Endothelial cell of umbilical vein (primary cell): ENCODE data around the gene GAL3ST1. TPM values are rescaled to one million over a fixed set of nuclear protein-coding genes. Genes with fewer than 3 reads are reported as not detected.

Experiments
- BruUV-seq: library from RNA; stranded (reverse); fragments of 400-500 nt; replicated peaks from 2 replicates; lab custom pipeline; 2021; lab: Mats Ljungman, UMichigan
- CTCF ChIA-PET: fragments of 300-600, 350-600 bp; sonication (Branson Sonifier 250); formaldehyde crosslinking; loops from one replicate; lab custom pipeline; 2021; ENCODE audit warnings: antibody characterized with exemption, inconsistent platforms; lab: Charles Lee
- POLR2A ChIA-PET: fragments of 300-600, 350-600 bp; sonication (Branson Sonifier 250); formaldehyde crosslinking; loops from one replicate; lab custom pipeline; 2021; ENCODE audit warnings: antibody characterized with exemption, inconsistent platforms; lab: Charles Lee
- DNase-seq: peaks from one replicate; pipeline ENCODE4 v3.0.0-alpha.2; 2011; ENCODE audit warnings: low read depth, low spot score
- FAIRE-seq: peaks from 2 replicates; lab custom pipeline; 2011; peaks lifted over from hg19 to GRCh38; lab: Jason Lieb, UNC
- H2AFZ ChIP-seq: 2 replicates; pipeline ENCODE4 v1.6.0; 2012; ENCODE audit warnings: low read depth, low read length, control low read depth, inconsistent platforms
- H3K27ac ChIP-seq: 2 replicates; pipeline ENCODE4 v1.5.1; 2011; ENCODE audit warnings: low read depth, mild to moderate bottlenecking, control low read depth, low read length, moderate library complexity; ENCODE audit not compliant: insufficient read depth
- H3K27me3 ChIP-seq, 2 experiments: 2 replicates each; pipeline versions ENCODE4 v1.6.0 to v1.6.1; 2011; ENCODE audit warnings: low read length in 2 of 2, mixed read lengths in 1 of 2; ENCODE audit not compliant: control insufficient read depth in 2 of 2, insufficient read depth in 2 of 2
- H3K36me3 ChIP-seq, 2 experiments: 2 replicates in 1 of 2; 3 replicates in 1 of 2; pipeline ENCODE4 v1.5.1; 2011; ENCODE audit warnings: low read length in 2 of 2, mild to moderate bottlenecking in 1 of 2, moderate library complexity in 1 of 2; ENCODE audit not compliant: control insufficient read depth in 2 of 2, insufficient read depth in 2 of 2; ENCODE audit errors: extremely low read depth in 1 of 2
- H3K4me1 ChIP-seq: 3 replicates; pipeline ENCODE4 v1.5.1; 2011; ENCODE audit warnings: mild to moderate bottlenecking, low read length; ENCODE audit not compliant: control insufficient read depth, insufficient read depth; ENCODE audit errors: extremely low read depth
- H3K4me2 ChIP-seq: 2 replicates; pipeline ENCODE4 v1.6.1; 2011; ENCODE audit warnings: low read length, control low read depth, mixed read lengths; ENCODE audit not compliant: insufficient read depth
- H3K4me3 ChIP-seq, 3 experiments: fragments of 200-600 bp in 1 of 3; sonication (generic), shearing (Covaris generic) in 1 of 3; replicated peaks in 1 of 3; 2 replicates each; pipeline ENCODE4 v1.5.1; 2011 to 2016; ENCODE audit warnings: control low read depth in 3 of 3, low read length in 3 of 3, mild to moderate bottlenecking in 2 of 3, inconsistent platforms in 1 of 3, low read depth in 1 of 3, moderate library complexity in 1 of 3; ENCODE audit not compliant: insufficient read depth in 1 of 3
- H3K79me2 ChIP-seq: 2 replicates; pipeline ENCODE4 v1.6.0; 2012; ENCODE audit warnings: low read length, inconsistent platforms; ENCODE audit not compliant: control insufficient read depth, insufficient read depth
- H3K9ac ChIP-seq: replicated peaks from 2 replicates; pipeline ENCODE3; 2011; ENCODE audit warnings: low read length, control low read depth; ENCODE audit not compliant: insufficient read depth; ENCODE audit errors: extremely low read depth
- H3K9me1 ChIP-seq: replicated peaks from 3 replicates; pipeline ENCODE4 v1.6.0; 2011; ENCODE audit warnings: mild to moderate bottlenecking, low read length; ENCODE audit not compliant: control insufficient read depth, insufficient read depth; ENCODE audit errors: extremely low read depth
- H3K9me3 ChIP-seq: replicated peaks from 2 replicates; pipeline ENCODE4 v1.5.1; 2012; ENCODE audit warnings: low read length, inconsistent platforms; ENCODE audit not compliant: control insufficient read depth, insufficient read depth
- H4K20me1 ChIP-seq: replicated peaks from 2 replicates; pipeline ENCODE3; 2011; ENCODE audit warnings: mild to moderate bottlenecking, low read length; ENCODE audit not compliant: control insufficient read depth, insufficient read depth; ENCODE audit errors: extremely low read depth
- EZH2 ChIP-seq: IDR thresholded peaks from 2 replicates; pipeline ENCODE4 v1.6.1; 2012; ENCODE audit warnings: borderline replicate concordance, low read depth, mild to moderate bottlenecking, moderate library complexity, low read length, inconsistent platforms; ENCODE audit not compliant: severe bottlenecking
- FOS ChIP-seq: IDR thresholded peaks from 2 replicates; pipeline ENCODE4 v1.6.1; 2011; ENCODE audit warnings: mild to moderate bottlenecking, low read length, moderate library complexity, borderline replicate concordance; ENCODE audit not compliant: insufficient read depth
- GATA2 ChIP-seq: IDR thresholded peaks from 2 replicates; pipeline ENCODE4 v1.7.0; 2011; ENCODE audit warnings: low read depth, mild to moderate bottlenecking, moderate library complexity, mixed read lengths, low read length; ENCODE audit not compliant: insufficient read length, insufficient read depth
- JUN ChIP-seq: IDR thresholded peaks from 2 replicates; pipeline ENCODE4 v1.6.1; 2011; ENCODE audit warnings: borderline replicate concordance, low read depth; ENCODE audit not compliant: insufficient read length, insufficient read depth
- MYC ChIP-seq: IDR thresholded peaks from one replicate; pipeline ENCODE4 v1.6.1; 2011; ENCODE audit warnings: mild to moderate bottlenecking, low read depth, low read length
- POLR2A ChIP-seq: IDR thresholded peaks from 2 replicates; pipeline ENCODE4 v1.6.1; 2012; ENCODE audit warnings: low read depth, mild to moderate bottlenecking, control low read depth, low read length
- POLR2AphosphoS5 ChIP-seq: IDR thresholded peaks from 2 replicates; pipeline ENCODE4 v1.6.1; 2012; ENCODE audit warnings: low read depth, mild to moderate bottlenecking, control low read depth, low read length, moderate library complexity; ENCODE audit not compliant: insufficient read depth
- dilution Hi-C: fragments of 300-500 bp; cut with MboI; formaldehyde crosslinking; loops from one replicate; pipeline ENCODE4 v1.15.0; 2019; ENCODE audit warnings: low sequenced_read_pairs; ENCODE audit not compliant: extremely low pct_ligation_motif_present
- intact Hi-C: fragments of 100-400 bp; cut with micrococcal nuclease; formaldehyde crosslinking; loops from one replicate; pipeline ENCODE4 v1.10.0; 2022
- polyA plus RNA-seq, 4 experiments: library from polyadenylated mRNA; depleted of rRNA in 3 of 4; stranded (reverse) in 3 of 4; unstranded in 1 of 4; fragments of >200 nt; gene quantifications; 2 replicates each; pipeline versions ENCODE4 v1.2.1 to v1.2.3, GENCODE V29; 2011 to 2012; ENCODE audit warnings: missing spikeins in 1 of 4
- total RNA-seq: library from RNA; stranded (reverse); gene quantifications from 2 replicates; pipeline ENCODE4 v1.2.3, GENCODE V29; 2021
- TF ChIP-seq, protein P1 (sequence below), 2 donors: IDR thresholded peaks; 1 replicate in 1 of 2; 2 replicates in 1 of 2; pipeline ENCODE4 v1.5.1; 2011; ENCODE audit warnings: low read length in 2 of 2, mild to moderate bottlenecking in 2 of 2, moderate library complexity in 2 of 2, control low read depth in 1 of 2, inconsistent platforms in 1 of 2, low read depth in 1 of 2; ENCODE audit not compliant: insufficient read depth in 1 of 2; ENCODE audit errors: extremely low read depth in 1 of 2
- TF ChIP-seq, protein P2 (sequence below): IDR thresholded peaks from 2 replicates; pipeline ENCODE4 v1.6.1; 2011; ENCODE audit not compliant: insufficient read depth, insufficient read length

GAL3ST1 gene
- total and polyA plus RNA-seq, 2 donors (not counting 3 experiments of a cell fraction or from before 2014, with no cell fraction given) = not detected

DNA sequence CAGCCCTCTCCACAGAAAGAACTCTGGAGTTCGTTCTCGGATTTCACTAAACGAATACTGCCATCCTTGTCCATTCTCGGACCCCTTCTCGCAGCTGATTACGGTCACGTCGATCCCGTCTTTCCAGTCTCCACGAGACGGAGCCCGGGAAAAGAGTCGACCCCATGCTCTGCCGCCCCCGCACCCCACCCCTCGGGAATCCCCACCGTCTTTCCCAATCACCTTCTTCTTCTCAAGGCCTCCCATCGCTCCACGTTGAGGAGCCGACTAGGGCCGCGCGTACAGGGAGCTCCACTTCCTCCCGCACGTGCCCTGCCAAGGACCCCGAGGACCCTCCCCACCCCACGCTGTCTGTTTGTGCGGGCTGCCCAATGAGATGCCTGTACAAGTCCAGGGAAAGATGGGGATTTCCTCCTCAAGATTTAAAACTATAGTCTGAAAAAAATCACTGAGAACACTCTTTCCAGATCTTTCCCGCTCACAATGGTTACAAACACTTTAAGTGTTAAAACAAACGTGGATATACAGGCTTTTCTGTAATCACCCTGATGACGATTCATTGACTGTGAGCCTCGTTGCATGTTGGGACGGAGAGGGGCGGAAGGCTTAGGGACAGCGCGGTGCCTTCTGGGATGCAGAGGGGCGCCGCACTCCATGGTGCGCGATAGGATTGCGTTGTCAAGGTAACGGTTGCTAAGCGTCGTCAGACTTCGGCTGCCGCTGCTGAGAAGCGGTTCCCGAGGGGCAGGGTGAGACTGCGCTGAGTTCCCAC lies 17.3 kb upstream of the GAL3ST1 start, which contains the start of gene PES1:
Gene PES1, minus strand, starts transcription at position 323 of the 772 bp plus-strand sequence. Its CDS starts 77 bp downstream, at position 246.
- peak within 1 kb of the TSS; percentile 68 to 93 (median 72) for H3K4me3 ChIP-seq
- TF ChIP-seq, protein P1, sequence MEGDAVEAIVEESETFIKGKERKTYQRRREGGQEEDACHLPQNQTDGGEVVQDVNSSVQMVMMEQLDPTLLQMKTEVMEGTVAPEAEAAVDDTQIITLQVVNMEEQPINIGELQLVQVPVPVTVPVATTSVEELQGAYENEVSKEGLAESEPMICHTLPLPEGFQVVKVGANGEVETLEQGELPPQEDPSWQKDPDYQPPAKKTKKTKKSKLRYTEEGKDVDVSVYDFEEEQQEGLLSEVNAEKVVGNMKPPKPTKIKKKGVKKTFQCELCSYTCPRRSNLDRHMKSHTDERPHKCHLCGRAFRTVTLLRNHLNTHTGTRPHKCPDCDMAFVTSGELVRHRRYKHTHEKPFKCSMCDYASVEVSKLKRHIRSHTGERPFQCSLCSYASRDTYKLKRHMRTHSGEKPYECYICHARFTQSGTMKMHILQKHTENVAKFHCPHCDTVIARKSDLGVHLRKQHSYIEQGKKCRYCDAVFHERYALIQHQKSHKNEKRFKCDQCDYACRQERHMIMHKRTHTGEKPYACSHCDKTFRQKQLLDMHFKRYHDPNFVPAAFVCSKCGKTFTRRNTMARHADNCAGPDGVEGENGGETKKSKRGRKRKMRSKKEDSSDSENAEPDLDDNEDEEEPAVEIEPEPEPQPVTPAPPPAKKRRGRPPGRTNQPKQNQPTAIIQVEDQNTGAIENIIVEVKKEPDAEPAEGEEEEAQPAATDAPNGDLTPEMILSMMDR (IDR thresholded peaks at IDR 0.05; ENCODE audit: extremely low read depth in 1 of 2, insufficient read depth in 1 of 2, low read depth in 1 of 2, low read length in 2 of 2) = no peak
- TF ChIP-seq EZH2 (no peak), MYC (peak; percentile 91), POLR2A (no peak), GATA2 (no peak), JUN (peak; percentile 20), FOS (no peak), POLR2AphosphoS5 (peak; percentile 5)
- TF ChIP-seq, protein P2, sequence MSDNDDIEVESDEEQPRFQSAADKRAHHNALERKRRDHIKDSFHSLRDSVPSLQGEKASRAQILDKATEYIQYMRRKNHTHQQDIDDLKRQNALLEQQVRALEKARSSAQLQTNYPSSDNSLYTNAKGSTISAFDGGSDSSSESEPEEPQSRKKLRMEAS = peak; percentile 94
- BruUV-seq = no TSS peak
- H3K9me1 ChIP-seq = no peaks in the 10 kb centered on the region
- peak; percentile 98 for FAIRE-seq
- peak within 1 kb of the TSS; percentile 96 for H3K4me2 ChIP-seq
- H2AFZ ChIP-seq = peak within 1 kb of the TSS; percentile 33
- peak within 1 kb of the TSS; percentile 95 for H3K27ac ChIP-seq
- CTCF ChIA-PET = interaction anchor here (0.6 to 2.7 kb wide), 8 partner anchors 10 to 204 kb away, joined by 3 to 20 read pairs (median 7); partner anchors contain the start of genes RNF215 and TCN2
- peak; percentile 99 for DNase-seq
- dilution Hi-C loops = no loop called here
- H3K27me3 ChIP-seq = no peaks in the 10 kb centered on the region
- H3K9me3 ChIP-seq = no peaks in the 10 kb centered on the region
- no peaks in the 10 kb centered on the region for H4K20me1 ChIP-seq
- H3K79me2 ChIP-seq = peaks cover 27% of the 10 kb centered on the region
- POLR2A ChIA-PET = interaction anchor here (0.6 kb wide), 1 partner anchor 15 kb away, joined by 8 read pairs; the partner anchor contains the start of gene TCN2
- H3K9ac ChIP-seq = peak within 1 kb of the TSS; percentile 97
- intact Hi-C loops = loop anchor here (1.0 to 5.0 kb wide), 3 partner anchors 15 to 331 kb away; no protein-coding TSS in a partner anchor
- peaks cover 10% of the 10 kb centered on the region for H3K4me1 ChIP-seq
- H3K36me3 ChIP-seq = peaks cover 11 to 20% of the 10 kb centered on the region in 2 experiments
